GM08714 (cell line): ENCODE measurements around the gene SKP1.

Source experiments
- H3K4me3 ChIP-seq: fragments of 200-500 bp; sonication (Bioruptor generic); 2 replicates; pipeline ENCODE4 v1.5.1; 2014; ENCODE audit warnings: mild to moderate bottlenecking, low read length, inconsistent platforms
- ZNF274 ChIP-seq: IDR thresholded peaks from 2 replicates; pipeline ENCODE4 v1.6.1; 2012; ENCODE audit warnings: mild to moderate bottlenecking, low read depth, low read length

Gene SKP1

GRCh38 chr5:134111741-134112647 lies 64.8 kb downstream of the SKP1 start:
- no peak for TF ChIP-seq ZNF274
- no peak overlapping the region for H3K4me3 ChIP-seq

- H3K4me3 ChIP-seq: no peak overlapping the region
- TF ChIP-seq ZNF274: no peak
These were observed 66.4 kb downstream of the SKP1 start for GRCh38 chr5:134110382-134110781.

- H3K4me3 ChIP-seq: no peak overlapping the region
- TF ChIP-seq ZNF274: no peak
These were observed 69.0 kb downstream of the SKP1 start for GRCh38 chr5:134107779-134108178.

- no peak for TF ChIP-seq ZNF274
- H3K4me3 ChIP-seq: no peak overlapping the region
These were observed 69.6 kb downstream of the SKP1 start for GRCh38 chr5:134106991-134107701.

GRCh38 chr5:134103998-134104654 lies 72.6 kb downstream of the SKP1 start:
- no peak for TF ChIP-seq ZNF274
- H3K4me3 ChIP-seq: no peak overlapping the region

GRCh38 chr5:134103397-134103796 lies 73.4 kb downstream of the SKP1 start:
- TF ChIP-seq ZNF274: no peak

GRCh38 chr5:134101686-134102439 lies 74.9 kb downstream of the SKP1 start:
- no peak for TF ChIP-seq ZNF274
- no peak overlapping the region for H3K4me3 ChIP-seq

More at GRCh38 chr5:134103397-134103796, 73.4 kb downstream of the SKP1 start:
- no peak overlapping the region for H3K4me3 ChIP-seq

GRCh38 chr5:134100283-134101091 lies 76.3 kb downstream of the SKP1 start:
- H3K4me3 ChIP-seq: no peak overlapping the region; the same call in 1 of the 2 replicates
- TF ChIP-seq ZNF274: no peak

- H3K4me3 ChIP-seq: no peak overlapping the region; the same call in 1 of the 2 replicates
- TF ChIP-seq ZNF274: no peak
These were observed 76.8 kb downstream of the SKP1 start for GRCh38 chr5:134099939-134100282.

- TF ChIP-seq ZNF274: no peak
These were observed 77.4 kb downstream of the SKP1 start for GRCh38 chr5:134099288-134099872.

More at GRCh38 chr5:134099288-134099872, 77.4 kb downstream of the SKP1 start:
- no peak overlapping the region; the same call in 1 of the 2 replicates for H3K4me3 ChIP-seq
